ENCODE measurements around the gene PTPRC.

The PTPRC gene

GRCh38 chr1:198647055-198647454 is 8.2 kb downstream of the PTPRC start:
- Histone ChIP-seq H3K18ac (ENCODE audit: low read length) (no peak overlapping the region), H3K14ac (ENCODE audit: low read length) (no peak overlapping the region), H3K4me3 (ENCODE audit: low read depth, low read length) (no peak overlapping the region), H3K4ac (ENCODE audit: low read depth, low read length) (no peak overlapping the region), H3K4me2 (ENCODE audit: low read length) (no peak overlapping the region), H3K27me3 (ENCODE audit: insufficient read depth, low read length) (no peaks in the 10 kb centered on the region), H4K12ac (ENCODE audit: low read depth, low read length) (no peak overlapping the region), H4K91ac (ENCODE audit: low read depth, low read length) (no peak overlapping the region), H2AFZ (ENCODE audit: insufficient read depth, low read length, poor library complexity) (no peak overlapping the region), H2AK5ac (ENCODE audit: low read length) (no peak overlapping the region), H3K79me1 (ENCODE audit: low read length) (no peaks in the 10 kb centered on the region), H3K23ac (ENCODE audit: low read length) (no peak overlapping the region), H3K9ac (ENCODE audit: low read length) (no peak overlapping the region), H3K4me1 (ENCODE audit: control insufficient read depth in 1 of 2, insufficient read depth in 2 of 2, low read length in 2 of 2) (no peaks in the 10 kb centered on the region), H3K36me3 (ENCODE audit: control insufficient read depth in 1 of 2, insufficient read depth in 2 of 2, low read length in 2 of 2) (no peaks in the 10 kb centered on the region), H4K8ac (ENCODE audit: low read depth, low read length) (no peak overlapping the region), H2BK120ac (ENCODE audit: insufficient read depth, low read length, poor library complexity) (no peak overlapping the region), H2BK12ac (ENCODE audit: low read length) (no peak overlapping the region), H3K9me3 (ENCODE audit: insufficient read depth, low read depth, low read length) (no peaks in the 10 kb centered on the region), H3K79me2 (ENCODE audit: control insufficient read depth, insufficient read depth, low read length, poor library complexity) (no peaks in the 10 kb centered on the region), H3K27ac (ENCODE audit: low read depth, low read length) (no peak overlapping the region), H2BK5ac (ENCODE audit: low read depth, low read length, poor library complexity) (no peak overlapping the region)
- DNase-seq = no peak
- no CpG with 5 or more reads among the region's 1 CpG for WGBS (ENCODE audit: extremely low coverage, insufficient coverage, insufficient read length)

- Histone ChIP-seq H2AK5ac (ENCODE audit: low read length) (no peak overlapping the region), H3K27ac (ENCODE audit: low read depth, low read length) (no peak overlapping the region), H2BK120ac (ENCODE audit: insufficient read depth, low read length, poor library complexity) (no peak overlapping the region), H4K12ac (ENCODE audit: low read depth, low read length) (no peak overlapping the region), H3K27me3 (ENCODE audit: insufficient read depth, low read length) (no peaks in the 10 kb centered on the region), H3K14ac (ENCODE audit: low read length) (no peak overlapping the region), H4K8ac (ENCODE audit: low read depth, low read length) (no peak overlapping the region), H3K4ac (ENCODE audit: low read depth, low read length) (no peak overlapping the region), H2AFZ (ENCODE audit: insufficient read depth, low read length, poor library complexity) (no peak overlapping the region), H2BK5ac (ENCODE audit: low read depth, low read length, poor library complexity) (no peak overlapping the region), H3K4me1 (ENCODE audit: control insufficient read depth in 1 of 2, insufficient read depth in 2 of 2, low read length in 2 of 2) (no peaks in the 10 kb centered on the region), H2BK12ac (ENCODE audit: low read length) (no peak overlapping the region), H3K79me1 (ENCODE audit: low read length) (no peaks in the 10 kb centered on the region), H3K9ac (ENCODE audit: low read length) (no peak overlapping the region), H3K4me2 (ENCODE audit: low read length) (no peak overlapping the region), H3K36me3 (ENCODE audit: control insufficient read depth in 1 of 2, insufficient read depth in 2 of 2, low read length in 2 of 2) (no peaks in the 10 kb centered on the region), H3K79me2 (ENCODE audit: control insufficient read depth, insufficient read depth, low read length, poor library complexity) (no peaks in the 10 kb centered on the region), H3K4me3 (ENCODE audit: low read depth, low read length) (no peak overlapping the region), H3K18ac (ENCODE audit: low read length) (no peak overlapping the region), H3K9me3 (ENCODE audit: insufficient read depth, low read depth, low read length) (no peaks in the 10 kb centered on the region), H3K23ac (ENCODE audit: low read length) (no peak overlapping the region), H4K91ac (ENCODE audit: low read depth, low read length) (no peak overlapping the region)
- no peak for DNase-seq
Measured at GRCh38 chr1:198648592-198648991, 9.8 kb downstream of the PTPRC start.

GRCh38 chr1:198649232-198649967 is 10.6 kb downstream of the PTPRC start:
- Histone ChIP-seq H2AFZ (ENCODE audit: insufficient read depth, low read length, poor library complexity) (no peak overlapping the region), H2BK120ac (ENCODE audit: insufficient read depth, low read length, poor library complexity) (no peak overlapping the region), H3K27me3 (ENCODE audit: insufficient read depth, low read length) (no peaks in the 10 kb centered on the region), H3K4me1 (ENCODE audit: control insufficient read depth in 1 of 2, insufficient read depth in 2 of 2, low read length in 2 of 2) (no peaks in the 10 kb centered on the region), H2BK12ac (ENCODE audit: low read length) (no peak overlapping the region), H3K4me3 (ENCODE audit: low read depth, low read length) (no peak overlapping the region), H3K4me2 (ENCODE audit: low read length) (no peak overlapping the region), H3K14ac (ENCODE audit: low read length) (no peak overlapping the region), H4K12ac (ENCODE audit: low read depth, low read length) (no peak overlapping the region), H3K9me3 (ENCODE audit: insufficient read depth, low read depth, low read length) (no peaks in the 10 kb centered on the region), H3K79me1 (ENCODE audit: low read length) (no peaks in the 10 kb centered on the region), H3K79me2 (ENCODE audit: control insufficient read depth, insufficient read depth, low read length, poor library complexity) (no peaks in the 10 kb centered on the region), H2AK5ac (ENCODE audit: low read length) (no peak overlapping the region), H4K91ac (ENCODE audit: low read depth, low read length) (no peak overlapping the region), H3K18ac (ENCODE audit: low read length) (no peak overlapping the region), H2BK5ac (ENCODE audit: low read depth, low read length, poor library complexity) (no peak overlapping the region), H3K23ac (ENCODE audit: low read length) (no peak overlapping the region), H3K9ac (ENCODE audit: low read length) (no peak overlapping the region), H4K8ac (ENCODE audit: low read depth, low read length) (no peak overlapping the region), H3K36me3 (ENCODE audit: control insufficient read depth in 1 of 2, insufficient read depth in 2 of 2, low read length in 2 of 2) (no peaks in the 10 kb centered on the region), H3K4ac (ENCODE audit: low read depth, low read length) (no peak overlapping the region), H3K27ac (ENCODE audit: low read depth, low read length) (no peak overlapping the region)
- DNase-seq = no peak
- WGBS (ENCODE audit: extremely low coverage, insufficient coverage, insufficient read length) = 100% methylated on average over 1 of the region's 5 CpGs

- Histone ChIP-seq H2BK12ac (ENCODE audit: low read length) (no peak overlapping the region), H3K79me1 (ENCODE audit: low read length) (no peaks in the 10 kb centered on the region), H3K4ac (ENCODE audit: low read depth, low read length) (no peak overlapping the region), H4K91ac (ENCODE audit: low read depth, low read length) (no peak overlapping the region), H3K27me3 (ENCODE audit: insufficient read depth, low read length) (no peaks in the 10 kb centered on the region), H2AK5ac (ENCODE audit: low read length) (no peak overlapping the region), H3K4me2 (ENCODE audit: low read length) (no peak overlapping the region), H3K4me3 (ENCODE audit: low read depth, low read length) (no peak overlapping the region), H3K27ac (ENCODE audit: low read depth, low read length) (no peak overlapping the region), H3K18ac (ENCODE audit: low read length) (no peak overlapping the region), H3K79me2 (ENCODE audit: control insufficient read depth, insufficient read depth, low read length, poor library complexity) (no peaks in the 10 kb centered on the region), H4K12ac (ENCODE audit: low read depth, low read length) (no peak overlapping the region), H3K14ac (ENCODE audit: low read length) (no peak overlapping the region), H3K4me1 (ENCODE audit: control insufficient read depth in 1 of 2, insufficient read depth in 2 of 2, low read length in 2 of 2) (no peaks in the 10 kb centered on the region), H3K36me3 (ENCODE audit: control insufficient read depth in 1 of 2, insufficient read depth in 2 of 2, low read length in 2 of 2) (no peaks in the 10 kb centered on the region), H3K9ac (ENCODE audit: low read length) (no peak overlapping the region), H3K23ac (ENCODE audit: low read length) (no peak overlapping the region), H2AFZ (ENCODE audit: insufficient read depth, low read length, poor library complexity) (no peak overlapping the region), H4K8ac (ENCODE audit: low read depth, low read length) (no peak overlapping the region), H2BK5ac (ENCODE audit: low read depth, low read length, poor library complexity) (no peak overlapping the region), H2BK120ac (ENCODE audit: insufficient read depth, low read length, poor library complexity) (no peak overlapping the region), H3K9me3 (ENCODE audit: insufficient read depth, low read depth, low read length) (no peaks in the 10 kb centered on the region)
- WGBS (ENCODE audit: extremely low coverage, insufficient coverage, insufficient read length) = no CpG with 5 or more reads among the region's 2 CpGs
- no peak for DNase-seq
Measured at GRCh38 chr1:198649968-198650338, 11.1 kb downstream of the PTPRC start.
